HG03457 (cell line): ENCODE data around the gene CFP.
"Not testable (repeated sequence)": the region's sequence is repeated elsewhere in the genome, so short reads cannot be mapped to it uniquely, and the experiment has no call there.

Experiments used
- ATAC-seq: cut with Tn5 transposase; IDR thresholded peaks from one replicate; pipeline ENCODE4 v1.9.1; 2021; ENCODE audit warnings: moderate number of reproducible peaks; ENCODE audit not compliant: unreplicated experiment

The CFP gene

DNA sequence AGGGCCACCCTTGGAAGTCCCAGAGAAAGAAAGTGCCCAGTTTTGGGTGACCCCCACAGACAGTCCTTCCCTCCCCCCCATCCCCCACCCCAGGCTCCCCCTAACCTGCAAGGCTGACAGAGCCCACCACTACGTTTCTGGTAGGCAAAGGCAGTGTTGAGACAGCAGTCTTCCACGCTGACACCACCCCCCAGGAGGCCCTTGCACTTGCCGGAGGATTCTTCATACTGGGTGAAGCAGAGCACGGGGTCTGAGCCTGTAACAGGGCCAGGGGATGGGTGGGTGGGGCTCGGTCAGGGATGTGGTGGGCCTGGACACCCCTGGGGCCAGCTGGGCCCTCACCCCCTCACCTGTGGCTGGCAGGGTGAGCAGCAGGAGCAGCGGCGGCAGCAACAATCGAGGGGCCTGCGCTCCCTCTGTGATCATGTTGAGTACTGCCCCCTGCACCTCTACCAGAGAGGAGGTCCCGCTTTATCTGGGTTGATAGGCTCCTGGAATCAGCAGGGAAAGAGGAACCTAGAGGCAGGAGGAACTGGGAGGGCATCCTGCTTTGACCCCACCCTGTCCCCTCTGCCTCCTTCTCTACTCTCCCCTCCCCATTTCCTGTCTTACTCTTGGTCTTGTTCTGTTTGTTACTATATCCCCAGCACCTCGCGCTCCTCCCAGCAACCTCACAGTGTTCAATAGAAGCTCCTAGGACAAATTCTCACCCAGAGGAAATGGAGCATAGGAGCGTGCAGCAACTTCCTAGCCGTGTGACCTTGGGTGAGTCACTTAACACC, at the start of gene CFP:
Gene CFP (minus strand): TSS at position 512 of the 782 bp plus-strand sequence. CDS start 86 bp downstream, at position 426.
- no peak for ATAC-seq

- not testable (repeated sequence) for ATAC-seq
Measured at GRCh38 chrX:47675959-47676859, 46.5 kb upstream of the CFP start.

- no peak for ATAC-seq
Measured at GRCh38 chrX:47674776-47675175, 45.0 kb upstream of the CFP start.

DNA sequence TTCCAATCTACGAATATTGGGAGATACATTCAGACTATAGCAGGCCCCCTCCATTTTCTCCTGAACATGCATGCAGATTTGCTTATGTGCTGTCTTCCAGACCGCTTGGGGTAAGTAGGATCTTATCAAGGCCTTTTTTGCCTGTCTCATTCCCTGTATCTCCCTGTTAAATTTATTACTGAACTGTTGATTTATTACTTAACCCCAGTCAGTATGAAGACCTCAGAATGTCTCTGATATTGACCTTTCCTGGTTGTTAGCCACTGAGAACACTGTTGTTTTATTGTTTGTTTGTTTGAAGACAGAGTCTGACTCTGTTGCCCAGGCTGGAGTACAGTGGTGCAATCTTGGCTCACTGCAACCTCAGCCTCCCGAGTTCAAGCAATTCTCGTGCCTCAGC, 36.1 kb upstream of the CFP start:
- ATAC-seq, result not testable (repeated sequence)

DNA sequence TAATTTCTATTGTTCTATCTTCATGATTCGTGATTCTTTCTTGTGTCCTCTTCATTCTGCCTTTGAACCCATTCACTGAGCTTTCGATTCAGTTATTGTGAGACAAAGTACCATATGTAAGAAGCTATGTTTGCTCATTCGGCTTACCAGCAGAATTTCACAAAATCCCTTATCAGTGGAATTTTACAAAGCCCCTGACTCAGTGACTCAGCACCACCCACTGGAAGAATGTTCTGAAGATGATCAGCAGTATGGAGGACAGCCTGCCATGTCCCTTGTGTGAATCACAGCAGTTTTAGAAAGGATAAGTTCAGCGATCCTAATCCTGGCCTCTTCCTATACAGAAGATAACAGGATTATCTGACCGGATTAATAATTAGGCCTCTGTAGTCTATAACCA, 35.0 kb upstream of the CFP start:
- ATAC-seq, result no peak

GRCh38 chrX:47662144-47662657, 32.5 kb upstream of the CFP start:
- ATAC-seq, result no peak

DNA sequence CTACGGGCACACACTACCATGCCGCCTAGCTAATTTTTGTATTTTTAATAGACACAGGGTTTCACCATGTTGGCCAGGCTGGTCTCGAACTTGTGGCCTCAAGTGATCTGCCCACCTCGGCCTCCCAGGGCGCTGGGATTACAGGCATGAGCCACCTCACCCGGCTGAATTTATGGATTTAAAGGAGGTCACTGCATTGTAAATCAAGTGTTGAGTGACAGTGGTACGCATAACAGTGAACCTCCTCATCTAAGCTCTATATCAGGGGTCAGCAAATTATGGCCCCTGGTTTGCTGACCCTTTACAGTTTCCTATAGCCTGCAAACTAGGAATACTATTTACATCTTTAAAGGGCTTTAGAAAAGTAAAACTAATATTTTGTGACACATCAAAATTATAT, 31.8 kb upstream of the CFP start:
- ATAC-seq, result no peak

DNA sequence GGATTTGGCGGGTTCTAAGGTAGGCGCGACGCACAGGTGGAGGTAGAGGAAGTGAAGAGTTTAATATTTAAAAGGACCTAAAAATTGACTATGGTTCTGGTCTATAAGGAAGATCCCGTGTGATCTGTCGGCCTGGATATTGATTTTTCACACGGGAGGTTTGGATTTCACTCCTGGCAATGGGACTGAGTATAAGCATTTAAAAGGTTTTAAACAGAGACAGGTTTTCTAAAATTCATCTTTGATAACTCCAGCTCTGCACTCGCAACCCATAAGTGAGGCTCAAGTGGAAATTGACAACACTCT, 29.6 kb upstream of the CFP start:
- no peak for ATAC-seq

- ATAC-seq, result peak; percentile 67
Measured at GRCh38 chrX:47658684-47659420, 29.1 kb upstream of the CFP start, which contains the start of gene UXT. Gene UXT (minus strand): TSS chrX:47659180. CDS start chrX:47658927, 253 bp downstream.

DNA sequence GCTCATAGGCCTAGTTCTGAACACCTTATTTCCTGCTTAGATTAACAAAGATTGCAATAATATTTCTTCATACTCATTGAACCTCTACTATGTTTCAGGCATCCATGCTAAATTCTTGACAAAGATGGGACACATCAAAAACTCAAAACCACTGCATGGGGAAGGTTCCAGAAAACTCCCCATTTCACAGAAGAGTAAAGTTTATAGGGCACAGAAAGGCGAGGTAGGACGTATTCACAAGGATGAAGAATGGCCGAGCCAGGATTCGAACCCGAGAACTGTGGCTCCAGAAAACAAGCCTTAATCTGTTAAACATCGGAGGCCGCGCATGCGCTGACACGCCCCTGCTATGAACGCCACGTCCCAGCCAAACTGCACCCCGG, 28.6 kb upstream of the CFP start:
- no peak for ATAC-seq

DNA sequence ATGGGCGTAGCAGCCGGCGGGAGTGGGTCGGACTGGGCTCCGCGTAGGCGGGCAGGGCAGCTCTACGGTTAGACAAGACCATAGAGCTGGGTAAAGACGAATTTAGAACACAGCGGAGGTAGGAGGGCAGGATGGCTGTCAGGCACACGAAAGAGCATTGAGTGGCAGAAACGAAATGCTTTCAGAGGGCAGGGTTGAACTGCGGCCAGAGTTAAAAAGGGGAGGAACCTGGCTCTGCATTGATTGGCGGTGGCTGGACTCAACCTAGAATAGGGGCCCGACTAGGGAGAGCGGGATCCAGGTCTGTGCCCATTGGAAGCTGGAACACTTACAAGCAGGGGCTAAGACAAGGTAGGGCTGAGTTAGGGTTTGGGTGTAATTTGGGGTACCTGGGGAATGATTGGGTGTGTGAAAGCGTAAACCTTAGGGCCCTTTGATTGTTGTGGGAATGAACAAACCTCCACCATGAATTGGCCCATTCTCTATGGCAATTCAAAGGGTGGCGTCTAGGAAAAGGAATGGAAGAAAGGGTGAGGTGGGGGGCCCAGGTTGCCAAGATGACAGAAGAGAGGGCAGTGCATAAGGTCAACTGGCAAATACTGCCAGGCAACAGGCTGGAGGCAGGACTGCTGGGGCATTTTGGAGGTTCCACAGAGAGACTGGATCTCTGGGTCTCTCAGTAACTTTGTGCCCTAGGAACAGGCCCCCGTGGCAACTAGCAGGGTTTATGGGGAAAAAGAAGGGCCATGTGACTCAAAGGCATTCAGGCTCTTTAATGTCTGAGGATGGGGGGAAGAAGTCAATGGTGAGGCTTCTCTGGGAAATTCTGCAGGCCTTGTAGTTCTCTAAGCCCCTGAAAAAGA, 21.5 kb upstream of the CFP start:
- ATAC-seq, result no peak

- peak; percentile 81 for ATAC-seq
Measured at GRCh38 chrX:47650164-47651042, 20.7 kb upstream of the CFP start, which contains the start of gene ELK1. Gene ELK1 (minus strand): TSS chrX:47650563. CDS start chrX:47641441, 9,122 bp downstream.

DNA sequence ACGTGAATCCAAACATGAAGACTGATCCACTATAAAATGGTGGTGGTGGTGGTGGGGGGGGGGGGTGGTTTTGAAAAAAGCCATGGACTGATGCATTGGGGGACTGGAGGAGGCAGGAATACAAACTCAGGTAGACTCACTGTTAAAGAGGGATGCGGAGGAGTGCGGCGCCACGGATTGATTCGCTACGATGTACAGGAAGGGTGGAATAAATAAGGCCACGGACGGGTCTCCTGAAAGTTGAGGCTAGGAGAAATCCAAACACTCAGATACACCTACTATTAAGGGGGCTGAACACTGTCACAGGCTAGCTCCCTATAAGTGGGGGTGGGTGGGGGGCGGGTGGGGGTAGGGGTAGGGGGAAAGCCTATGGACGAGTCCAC, 20.0 kb upstream of the CFP start:
- no peak for ATAC-seq

GRCh38 chrX:47649271-47649670, 19.5 kb upstream of the CFP start:
- ATAC-seq, result no peak

DNA sequence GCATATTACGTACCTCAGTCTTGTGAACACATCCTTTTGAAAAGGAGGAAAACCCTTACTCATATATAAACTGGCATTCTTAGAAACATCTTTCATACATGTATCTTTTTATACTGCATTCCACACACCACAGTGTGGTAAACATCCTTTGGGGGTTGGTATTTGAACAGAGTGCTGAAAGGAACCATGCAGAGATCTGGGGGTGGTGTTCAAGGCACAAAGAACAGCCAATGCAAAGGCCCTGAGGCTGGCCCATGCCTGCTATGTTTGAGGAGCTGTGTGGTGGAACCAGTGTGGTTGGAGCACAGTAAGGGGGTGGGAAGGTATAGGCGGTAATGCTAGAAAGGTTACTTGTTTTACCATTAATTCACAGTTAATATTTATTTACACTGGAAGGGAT, 18.6 kb upstream of the CFP start:
- no peak for ATAC-seq

DNA sequence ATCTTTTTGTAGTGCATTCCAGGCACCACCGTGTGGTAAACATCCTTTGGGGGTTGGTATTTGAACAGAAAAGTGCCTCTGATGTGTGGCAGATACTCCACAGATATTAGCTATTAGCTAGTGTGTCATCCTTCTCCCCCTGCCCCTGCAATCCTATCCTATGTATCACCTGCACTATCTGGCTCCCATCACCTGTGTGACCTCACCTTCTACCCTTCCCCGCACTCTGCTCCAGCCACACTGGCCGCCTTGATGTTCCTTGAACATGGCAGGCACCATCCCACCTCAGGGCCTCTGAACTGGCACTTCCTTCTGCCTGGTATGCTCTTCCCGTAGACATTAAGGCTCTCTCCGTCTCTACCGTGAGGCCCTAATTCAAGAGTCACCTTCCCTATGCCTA, 16.9 kb upstream of the CFP start:
- ATAC-seq, result no peak

DNA sequence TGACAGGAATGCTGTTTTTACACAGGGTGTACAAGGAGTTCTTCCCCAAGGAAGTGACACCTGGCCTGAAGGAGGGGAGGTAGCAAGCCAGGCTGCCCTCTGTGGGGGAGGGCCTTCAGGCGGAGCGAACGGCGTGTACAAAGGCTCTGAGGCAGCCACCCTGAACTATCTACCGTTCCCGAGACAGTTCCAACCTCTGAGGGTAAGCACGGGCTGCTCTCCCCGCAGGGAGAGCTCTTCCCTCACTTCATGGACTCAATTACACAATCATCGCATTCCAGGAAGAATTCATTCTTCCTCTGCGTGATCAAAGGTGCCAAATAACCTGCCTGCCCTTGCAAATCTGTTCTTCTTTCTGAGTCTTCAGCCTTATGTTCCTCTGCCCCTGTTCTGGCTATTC, 15.8 kb upstream of the CFP start:
- ATAC-seq, result no peak

GRCh38 chrX:47644557-47645091, 14.9 kb upstream of the CFP start:
- no peak for ATAC-seq

GRCh38 chrX:47643926-47644325, 14.2 kb upstream of the CFP start:
- ATAC-seq, result no peak
